DOHH2 (cell line): ENCODE measurements around the gene KRT80.

Source experiments
- H3F3A ChIP-seq: fragments of 200-600 bp; sonication (generic), shearing (Covaris generic); 2 replicates; pipeline ENCODE4 v1.6.0; 2016; ENCODE audit warnings: antibody characterized with exemption, mild to moderate bottlenecking; ENCODE audit not compliant: control insufficient read depth, insufficient read depth
- H3K27ac ChIP-seq: fragments of 200-600 bp; sonication (generic); 2 replicates; pipeline ENCODE4 v1.5.1; 2014; ENCODE audit warnings: low read depth, mild to moderate bottlenecking, low read length, moderate library complexity
- H3K27me3 ChIP-seq: fragments of 200-600 bp; sonication (generic); 2 replicates; pipeline ENCODE4 v1.6.1; 2014; ENCODE audit warnings: mild to moderate bottlenecking, low read length, mixed read lengths; ENCODE audit not compliant: control insufficient read depth
- H3K36me3 ChIP-seq: fragments of 200-600 bp; sonication (generic); 2 replicates; pipeline ENCODE4 v1.6.1; 2014; ENCODE audit warnings: mild to moderate bottlenecking, low read length, moderate library complexity, mixed read lengths; ENCODE audit not compliant: control insufficient read depth
- H3K4me1 ChIP-seq: fragments of 200-600 bp; sonication (generic); 2 replicates; pipeline ENCODE4 v1.6.1; 2014; ENCODE audit warnings: mild to moderate bottlenecking, low read length, mixed read lengths; ENCODE audit not compliant: control insufficient read depth
- H3K4me2 ChIP-seq: fragments of 200-600 bp; sonication (generic); 2 replicates; pipeline ENCODE4 v1.6.0; 2014; ENCODE audit warnings: mild to moderate bottlenecking, low read length, moderate library complexity
- H3K4me3 ChIP-seq: fragments of 200-600 bp; sonication (generic); 2 replicates; pipeline ENCODE4 v1.5.1; 2014; ENCODE audit warnings: mild to moderate bottlenecking, low read length, mixed read lengths
- H3K79me2 ChIP-seq: fragments of 200-600 bp; sonication (generic); 2 replicates; pipeline ENCODE4 v1.6.1; 2014; ENCODE audit warnings: mild to moderate bottlenecking, low read length, mixed read lengths; ENCODE audit not compliant: control insufficient read depth
- H3K9me2 ChIP-seq: fragments of 200-600 bp; sonication (generic); replicated peaks from 2 replicates; pipeline ENCODE4 v1.6.1; 2014; ENCODE audit warnings: mild to moderate bottlenecking, low read length, mixed read lengths; ENCODE audit not compliant: control insufficient read depth
- H3K9me3 ChIP-seq: fragments of 200-600 bp; sonication (generic); 2 replicates; pipeline ENCODE4 v1.6.1; 2014; ENCODE audit warnings: antibody characterized with exemption, low read length, mixed read lengths; ENCODE audit not compliant: control insufficient read depth, insufficient read depth
- H4K20me1 ChIP-seq: fragments of 200-600 bp; sonication (generic); 2 replicates; pipeline ENCODE4 v1.6.0; 2014; ENCODE audit warnings: low read depth, mild to moderate bottlenecking, antibody characterized with exemption, low read length, moderate library complexity; ENCODE audit not compliant: control insufficient read depth, insufficient read depth
- CTCF ChIP-seq: fragments of 200-600 bp; sonication (generic); IDR thresholded peaks from one replicate; pipeline ENCODE4 v1.5.1; 2014; ENCODE audit warnings: antibody characterized with exemption, mild to moderate bottlenecking, low read depth, low read length; ENCODE audit not compliant: poor library complexity, severe bottlenecking
- EZH2phosphoT487 ChIP-seq: fragments of 200-600 bp; sonication (generic); IDR thresholded peaks from 2 replicates; pipeline ENCODE4 v1.6.1; 2017; ENCODE audit warnings: borderline replicate concordance, mild to moderate bottlenecking, antibody characterized with exemption, low read length, moderate library complexity, mixed read lengths

The KRT80 gene

DNA sequence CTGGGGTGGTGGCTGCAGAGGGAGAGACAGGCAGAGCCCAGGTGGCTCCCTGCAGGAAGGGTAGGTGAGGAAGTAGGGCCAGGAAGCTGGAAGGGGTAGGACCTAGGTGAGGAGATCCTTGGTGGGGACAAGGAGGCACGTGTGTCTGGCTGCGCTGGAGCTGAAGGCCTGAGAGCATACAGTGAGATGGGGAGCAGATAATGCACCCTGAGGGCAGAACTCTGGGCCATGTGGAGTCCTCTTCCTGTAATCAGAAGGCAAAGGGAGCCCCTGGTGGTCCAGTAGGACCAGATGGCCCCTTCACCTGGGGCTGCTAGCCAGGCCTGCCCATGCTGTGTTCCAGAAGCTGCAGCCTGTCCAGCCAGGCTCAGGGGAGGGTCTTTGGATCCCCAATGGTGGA is 15.3 kb upstream of the KRT80 start:
- Histone ChIP-seq H3K4me3 (no peak overlapping the region), H3K9me3 (no peaks in the 10 kb centered on the region), H3K4me2 (no peak overlapping the region), H3F3A (no peaks in the 10 kb centered on the region), H3K79me2 (no peaks in the 10 kb centered on the region), H4K20me1 (no peaks in the 10 kb centered on the region), H3K4me1 (no peaks in the 10 kb centered on the region), H3K27ac (no peak overlapping the region), H3K36me3 (no peaks in the 10 kb centered on the region), H3K9me2 (no peaks in the 10 kb centered on the region), H3K27me3 (peaks cover 2% of the 10 kb centered on the region; the same call in 1 of the 2 replicates)
- no peak for TF ChIP-seq CTCF
- TF ChIP-seq EZH2phosphoT487: no peak

- Histone ChIP-seq H3K9me2 (no peaks in the 10 kb centered on the region), H3K9me3 (no peaks in the 10 kb centered on the region), H3K4me2 (no peak overlapping the region), H3K36me3 (no peaks in the 10 kb centered on the region), H3K79me2 (no peaks in the 10 kb centered on the region), H3K4me1 (no peaks in the 10 kb centered on the region), H3F3A (no peaks in the 10 kb centered on the region), H3K27ac (no peak overlapping the region), H3K4me3 (no peak overlapping the region), H3K27me3 (peaks cover 2% of the 10 kb centered on the region; the same call in 1 of the 2 replicates), H4K20me1 (no peaks in the 10 kb centered on the region)
- TF ChIP-seq CTCF: no peak
Observed at GRCh38 chr12:52206304-52207040, 14.7 kb upstream of the KRT80 start.

DNA sequence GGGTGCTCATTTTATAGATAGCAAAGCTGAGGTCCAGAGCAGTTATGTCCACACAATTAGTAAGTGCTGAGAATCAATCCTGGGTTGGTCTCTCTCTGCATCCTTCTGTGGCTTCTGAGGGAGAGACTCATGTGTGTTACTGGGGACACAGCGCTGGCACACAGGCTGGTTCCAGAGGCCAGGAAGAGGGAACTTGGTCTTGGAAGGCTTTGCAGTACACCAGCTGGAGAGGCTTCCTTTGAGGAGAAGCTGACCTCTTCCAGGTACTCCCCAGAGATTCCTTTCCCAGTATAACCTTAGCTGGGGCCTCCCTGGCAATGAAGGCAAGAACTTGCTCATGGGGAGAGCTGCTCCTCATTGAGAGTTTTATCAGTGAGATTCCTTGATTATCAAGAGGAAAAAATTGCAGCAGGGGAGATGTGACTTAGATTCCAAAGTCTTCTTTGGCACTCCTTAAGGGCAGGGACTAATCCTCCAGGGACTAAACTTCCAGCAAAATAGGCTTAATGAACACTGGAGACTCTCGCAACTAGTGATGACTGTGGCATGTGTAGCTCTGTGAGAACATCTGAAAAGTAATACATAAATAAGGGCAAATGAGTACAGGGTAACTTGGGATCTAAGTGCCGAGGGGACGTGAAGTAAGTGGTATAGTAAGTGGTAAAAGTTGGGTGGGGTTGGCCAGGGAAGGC is 13.9 kb upstream of the KRT80 start:
- H3K4me1 ChIP-seq: no peaks in the 10 kb centered on the region
- no peak overlapping the region for H3K27ac ChIP-seq
- no peaks in the 10 kb centered on the region for H3K36me3 ChIP-seq
- H3K4me2 ChIP-seq: no peak overlapping the region
- no peaks in the 10 kb centered on the region for H4K20me1 ChIP-seq
- no peaks in the 10 kb centered on the region for H3K9me2 ChIP-seq
- H3K27me3 ChIP-seq: peaks cover 2% of the 10 kb centered on the region; the same call in 1 of the 2 replicates
- no peaks in the 10 kb centered on the region for H3K79me2 ChIP-seq
- no peak overlapping the region for H3K4me3 ChIP-seq
- H3K9me3 ChIP-seq: no peaks in the 10 kb centered on the region
- TF ChIP-seq EZH2phosphoT487 (no peak), CTCF (no peak)
- H3F3A ChIP-seq: no peaks in the 10 kb centered on the region
